ENCODE data around the gene IYD.

The IYD gene

GRCh38 chr6:150349546-150349945 lies 19.3 kb upstream of the IYD start:
- Histone ChIP-seq H3K4me1 (ENCODE audit: control insufficient read depth in 1 of 2, insufficient read depth in 2 of 2, low read length in 2 of 2) (no peaks in the 10 kb centered on the region), H3K27ac (ENCODE audit: low read depth, low read length) (no peak overlapping the region), H3K9ac (ENCODE audit: low read depth in 1 of 2, low read length in 2 of 2) (no peak overlapping the region), H3K27me3 (ENCODE audit: control insufficient read depth in 1 of 2, insufficient read depth in 2 of 2, low read length in 2 of 2) (no peaks in the 10 kb centered on the region), H3K4me3 (ENCODE audit: low read depth in 1 of 2, low read length in 2 of 2) (no peak overlapping the region), H3K9me3 (ENCODE audit: control insufficient read depth in 1 of 2, low read length in 2 of 2) (no peaks in the 10 kb centered on the region), H3K36me3 (ENCODE audit: control insufficient read depth in 1 of 2, insufficient read depth in 2 of 2, low read length in 2 of 2) (no peaks in the 10 kb centered on the region)

- H3K27me3 ChIP-seq (ENCODE audit: control insufficient read depth in 1 of 2, insufficient read depth in 2 of 2, low read length in 2 of 2) = no peaks in the 10 kb centered on the region
- no peak overlapping the region for H3K4me3 ChIP-seq (ENCODE audit: low read depth in 1 of 2, low read length in 2 of 2)
- no peak overlapping the region for H3K9ac ChIP-seq (ENCODE audit: low read depth in 1 of 2, low read length in 2 of 2)
Observed at GRCh38 chr6:150352321-150353296, 16.2 kb upstream of the IYD start.

GRCh38 chr6:150353445-150353844 lies 15.4 kb upstream of the IYD start:
- H3K9ac ChIP-seq (ENCODE audit: low read depth in 1 of 2, low read length in 2 of 2) = no peak overlapping the region
- H3K36me3 ChIP-seq (ENCODE audit: control insufficient read depth in 1 of 2, insufficient read depth in 2 of 2, low read length in 2 of 2) = no peaks in the 10 kb centered on the region
- H3K27me3 ChIP-seq (ENCODE audit: control insufficient read depth in 1 of 2, insufficient read depth in 2 of 2, low read length in 2 of 2) = no peaks in the 10 kb centered on the region
- H3K9me3 ChIP-seq (ENCODE audit: control insufficient read depth in 1 of 2, low read length in 2 of 2) = no peaks in the 10 kb centered on the region
- H3K27ac ChIP-seq (ENCODE audit: low read depth, low read length) = no peak overlapping the region
- no peaks in the 10 kb centered on the region for H3K4me1 ChIP-seq (ENCODE audit: control insufficient read depth in 1 of 2, insufficient read depth in 2 of 2, low read length in 2 of 2)
- no peak overlapping the region for H3K4me3 ChIP-seq (ENCODE audit: low read depth in 1 of 2, low read length in 2 of 2)

More at GRCh38 chr6:150352321-150353296, 16.2 kb upstream of the IYD start:
- no peaks in the 10 kb centered on the region for H3K4me1 ChIP-seq (ENCODE audit: control insufficient read depth in 1 of 2, insufficient read depth in 2 of 2, low read length in 2 of 2)
- no peaks in the 10 kb centered on the region for H3K36me3 ChIP-seq (ENCODE audit: control insufficient read depth in 1 of 2, insufficient read depth in 2 of 2, low read length in 2 of 2)
- no peak overlapping the region for H3K27ac ChIP-seq (ENCODE audit: low read depth, low read length)
- no peaks in the 10 kb centered on the region for H3K9me3 ChIP-seq (ENCODE audit: control insufficient read depth in 1 of 2, low read length in 2 of 2)

GRCh38 chr6:150354754-150355571 lies 13.8 kb upstream of the IYD start:
- H3K9me3 ChIP-seq (ENCODE audit: control insufficient read depth in 1 of 2, low read length in 2 of 2) = no peaks in the 10 kb centered on the region

GRCh38 chr6:150355932-150356331 lies 12.9 kb upstream of the IYD start:
- H3K9ac ChIP-seq (ENCODE audit: low read depth in 1 of 2, low read length in 2 of 2) = no peak overlapping the region
- H3K9me3 ChIP-seq (ENCODE audit: control insufficient read depth in 1 of 2, low read length in 2 of 2) = no peaks in the 10 kb centered on the region
- H3K4me3 ChIP-seq (ENCODE audit: low read depth in 1 of 2, low read length in 2 of 2) = no peak overlapping the region
- H3K27ac ChIP-seq (ENCODE audit: low read depth, low read length) = no peak overlapping the region
- H3K4me1 ChIP-seq (ENCODE audit: control insufficient read depth in 1 of 2, insufficient read depth in 2 of 2, low read length in 2 of 2) = no peaks in the 10 kb centered on the region
- no peaks in the 10 kb centered on the region for H3K36me3 ChIP-seq (ENCODE audit: control insufficient read depth in 1 of 2, insufficient read depth in 2 of 2, low read length in 2 of 2)
- no peaks in the 10 kb centered on the region for H3K27me3 ChIP-seq (ENCODE audit: control insufficient read depth in 1 of 2, insufficient read depth in 2 of 2, low read length in 2 of 2)

More at GRCh38 chr6:150354754-150355571, 13.8 kb upstream of the IYD start:
- no peaks in the 10 kb centered on the region for H3K27me3 ChIP-seq (ENCODE audit: control insufficient read depth in 1 of 2, insufficient read depth in 2 of 2, low read length in 2 of 2)
- no peaks in the 10 kb centered on the region for H3K4me1 ChIP-seq (ENCODE audit: control insufficient read depth in 1 of 2, insufficient read depth in 2 of 2, low read length in 2 of 2)
- H3K36me3 ChIP-seq (ENCODE audit: control insufficient read depth in 1 of 2, insufficient read depth in 2 of 2, low read length in 2 of 2) = no peaks in the 10 kb centered on the region
- H3K9ac ChIP-seq (ENCODE audit: low read depth in 1 of 2, low read length in 2 of 2) = no peak overlapping the region
- no peak overlapping the region for H3K27ac ChIP-seq (ENCODE audit: low read depth, low read length)
- H3K4me3 ChIP-seq (ENCODE audit: low read depth in 1 of 2, low read length in 2 of 2) = no peak overlapping the region

GRCh38 chr6:150361876-150362275 lies 6.9 kb upstream of the IYD start:
- Histone ChIP-seq H3K36me3 (ENCODE audit: control insufficient read depth in 1 of 2, insufficient read depth in 2 of 2, low read length in 2 of 2) (no peaks in the 10 kb centered on the region), H3K4me1 (ENCODE audit: control insufficient read depth in 1 of 2, insufficient read depth in 2 of 2, low read length in 2 of 2) (no peaks in the 10 kb centered on the region), H3K4me3 (ENCODE audit: low read depth in 1 of 2, low read length in 2 of 2) (no peak overlapping the region), H3K27me3 (ENCODE audit: control insufficient read depth in 1 of 2, insufficient read depth in 2 of 2, low read length in 2 of 2) (no peaks in the 10 kb centered on the region), H3K27ac (ENCODE audit: low read depth, low read length) (no peak overlapping the region), H3K9ac (ENCODE audit: low read depth in 1 of 2, low read length in 2 of 2) (no peak overlapping the region), H3K9me3 (ENCODE audit: control insufficient read depth in 1 of 2, low read length in 2 of 2) (no peaks in the 10 kb centered on the region)

GRCh38 chr6:150363733-150364132 lies 5.1 kb upstream of the IYD start:
- Histone ChIP-seq H3K27ac (ENCODE audit: low read depth, low read length) (no peak overlapping the region), H3K27me3 (ENCODE audit: control insufficient read depth in 1 of 2, insufficient read depth in 2 of 2, low read length in 2 of 2) (no peaks in the 10 kb centered on the region), H3K9me3 (ENCODE audit: control insufficient read depth in 1 of 2, low read length in 2 of 2) (peaks cover 0 to 2% of the 10 kb centered on the region in 2 donors), H3K9ac (ENCODE audit: low read depth in 1 of 2, low read length in 2 of 2) (no peak overlapping the region), H3K4me3 (ENCODE audit: low read depth in 1 of 2, low read length in 2 of 2) (no peak overlapping the region), H3K36me3 (ENCODE audit: control insufficient read depth in 1 of 2, insufficient read depth in 2 of 2, low read length in 2 of 2) (no peaks in the 10 kb centered on the region), H3K4me1 (ENCODE audit: control insufficient read depth in 1 of 2, insufficient read depth in 2 of 2, low read length in 2 of 2) (peaks cover 0 to 3% of the 10 kb centered on the region in 2 donors)

- H3K4me3 ChIP-seq (ENCODE audit: low read depth in 1 of 2, low read length in 2 of 2) = no peak overlapping the region
- H3K36me3 ChIP-seq (ENCODE audit: control insufficient read depth in 1 of 2, insufficient read depth in 2 of 2, low read length in 2 of 2) = no peaks in the 10 kb centered on the region
- H3K9me3 ChIP-seq (ENCODE audit: control insufficient read depth in 1 of 2, low read length in 2 of 2) = peaks cover 0 to 2% of the 10 kb centered on the region in 2 donors
- H3K27me3 ChIP-seq (ENCODE audit: control insufficient read depth in 1 of 2, insufficient read depth in 2 of 2, low read length in 2 of 2) = no peaks in the 10 kb centered on the region
- H3K4me1 ChIP-seq (ENCODE audit: control insufficient read depth in 1 of 2, insufficient read depth in 2 of 2, low read length in 2 of 2) = peaks cover 4 to 18% of the 10 kb centered on the region in 2 donors
- H3K27ac ChIP-seq (ENCODE audit: low read depth, low read length) = no peak overlapping the region
- no peak overlapping the region for H3K9ac ChIP-seq (ENCODE audit: low read depth in 1 of 2, low read length in 2 of 2)
Observed at GRCh38 chr6:150366118-150366778, 2.6 kb upstream of the IYD start.

- H3K9me3 ChIP-seq (ENCODE audit: control insufficient read depth in 1 of 2, low read length in 2 of 2) = peaks cover 0 to 2% of the 10 kb centered on the region in 2 donors
- H3K9ac ChIP-seq (ENCODE audit: low read depth in 1 of 2, low read length in 2 of 2) = peak overlapping the region in 1 of 2 donors; percentile 41
- no peaks in the 10 kb centered on the region for H3K27me3 ChIP-seq (ENCODE audit: control insufficient read depth in 1 of 2, insufficient read depth in 2 of 2, low read length in 2 of 2)
- H3K36me3 ChIP-seq (ENCODE audit: control insufficient read depth in 1 of 2, insufficient read depth in 2 of 2, low read length in 2 of 2) = no peaks in the 10 kb centered on the region
- peak overlapping the region; percentile 45 to 49 for H3K4me3 ChIP-seq (ENCODE audit: low read depth in 1 of 2, low read length in 2 of 2)
- H3K4me1 ChIP-seq (ENCODE audit: control insufficient read depth in 1 of 2, insufficient read depth in 2 of 2, low read length in 2 of 2) = peaks cover 4 to 18% of the 10 kb centered on the region in 2 donors
- no peak overlapping the region for H3K27ac ChIP-seq (ENCODE audit: low read depth, low read length)
Observed at GRCh38 chr6:150369408-150369807, 596 bp downstream of the IYD start.

All from duodenal mucosa (tissue), 2 donors.